B cell (primary cell): ENCODE data around the gene ZNF716. TPM values are rescaled to one million over a fixed set of nuclear protein-coding genes. Genes with fewer than 3 reads are reported as not detected.

Source experiments
- ATAC-seq: fragments of 200-7000 bp; cut with Tn5 transposase; one replicate; pipeline ENCODE4 v1.10.0; 2021; ENCODE audit warnings: low read depth, mild to moderate bottlenecking, moderate number of reproducible peaks, moderate library complexity
- CTCF ChIA-PET: fragments of 350-600 bp; sonication (Branson Sonifier 250); formaldehyde crosslinking; loops from one replicate; lab custom pipeline; 2021; ENCODE audit warnings: antibody characterized with exemption, inconsistent platforms; lab: Charles Lee
- POLR2A ChIA-PET: fragments of 350-600 bp; sonication (Branson Sonifier 250); formaldehyde crosslinking; loops from one replicate; lab custom pipeline; 2021; ENCODE audit warnings: antibody characterized with exemption; lab: Charles Lee
- DNase-seq: peaks from one replicate; pipeline ENCODE4 v3.0.0; 2013
- H2AFZ ChIP-seq: 2 replicates; pipeline ENCODE4 v1.6.1; 2012; ENCODE audit warnings: mild to moderate bottlenecking, low read depth, low read length; ENCODE audit not compliant: insufficient read depth, poor library complexity, severe bottlenecking
- H3K27ac ChIP-seq, 2 donors: 1 replicate in 1 of 2; 2 replicates in 1 of 2; pipeline ENCODE4 v1.5.1; 2012 to 2013; ENCODE audit warnings: low read length in 2 of 2, mild to moderate bottlenecking in 2 of 2, moderate library complexity in 1 of 2
- H3K27me3 ChIP-seq, 4 experiments: fragments of 200-600 bp in 1 of 4; sonication (generic) in 1 of 4; replicated peaks in 1 of 4; 1 replicate in 2 of 4; 2 replicates in 2 of 4; pipeline versions ENCODE4 v1.6.1 to v1.7.0; 2013 to 2016; ENCODE audit warnings: low read length in 3 of 4, mild to moderate bottlenecking in 2 of 4, mixed read lengths in 1 of 4, moderate library complexity in 1 of 4; ENCODE audit not compliant: insufficient read depth in 4 of 4, control insufficient read depth in 3 of 4; ENCODE audit errors: control extremely low read depth in 1 of 4
- H3K36me3 ChIP-seq, 2 experiments: replicated peaks in 1 of 2; 1 replicate in 1 of 2; 2 replicates in 1 of 2; pipeline versions ENCODE4 v1.6.1 to v1.7.1; 2013; ENCODE audit warnings: low read length in 1 of 2; ENCODE audit not compliant: insufficient read depth in 2 of 2, control insufficient read depth in 1 of 2; ENCODE audit errors: control extremely low read depth in 1 of 2, extremely low read depth in 1 of 2
- H3K4me1 ChIP-seq, 2 donors: fragments of 200-600 bp in 1 of 2; sonication (generic) in 1 of 2; 1 replicate in 1 of 2; 2 replicates in 1 of 2; pipeline versions ENCODE4 v1.5.1 to v1.6.1; 2013 to 2017; ENCODE audit warnings: low read length in 2 of 2; ENCODE audit not compliant: control insufficient read depth in 2 of 2, insufficient read depth in 2 of 2
- H3K4me2 ChIP-seq: replicated peaks from 2 replicates; pipeline ENCODE3; 2012; ENCODE audit warnings: mild to moderate bottlenecking, low read depth, low read length; ENCODE audit not compliant: poor library complexity, severe bottlenecking
- H3K4me3 ChIP-seq, 5 experiments: fragments of 200-600 bp in 1 of 5; sonication (generic) in 1 of 5; 1 replicate in 3 of 5; 2 replicates in 2 of 5; pipeline versions ENCODE4 v1.5.1 to v1.7.0; 2011 to 2016; ENCODE audit warnings: low read length in 4 of 5, mild to moderate bottlenecking in 4 of 5, low read depth in 2 of 5, control low read depth in 1 of 5, moderate library complexity in 1 of 5; ENCODE audit not compliant: insufficient read depth in 1 of 5; ENCODE audit errors: control extremely low read depth in 1 of 5, extremely low read depth in 1 of 5
- H3K79me2 ChIP-seq: fragments of 200-600 bp; sonication (generic); one replicate; pipeline ENCODE4 v1.6.0; 2016; ENCODE audit warnings: low read length; ENCODE audit not compliant: control insufficient read depth, insufficient read depth
- H3K9ac ChIP-seq: fragments of 200-600 bp; sonication (generic); 2 replicates; pipeline ENCODE4 v1.6.1; 2017; ENCODE audit warnings: mild to moderate bottlenecking, low read length, moderate library complexity
- H3K9me3 ChIP-seq, 3 donors: one replicate each; pipeline versions ENCODE4 v1.6.1 to v1.7.1; 2013; ENCODE audit warnings: low read length in 2 of 3; ENCODE audit not compliant: control insufficient read depth in 2 of 3, insufficient read depth in 1 of 3; ENCODE audit errors: control extremely low read depth in 1 of 3
- H4K20me1 ChIP-seq: 2 replicates; pipeline ENCODE4 v1.6.0; 2012; ENCODE audit warnings: mild to moderate bottlenecking, low read length; ENCODE audit not compliant: insufficient read depth, control insufficient read depth, poor library complexity, severe bottlenecking
- H3K27ac Mint-ChIP-seq: one replicate; pipeline ENCODE4 v1.8.0; 2021; ENCODE audit warnings: mixed read lengths
- H3K27me3 Mint-ChIP-seq: one replicate; pipeline ENCODE4 v1.8.0; 2021; ENCODE audit warnings: mixed read lengths
- H3K4me1 Mint-ChIP-seq: one replicate; pipeline ENCODE4 v1.8.0; 2021; ENCODE audit warnings: mixed read lengths
- H3K4me3 Mint-ChIP-seq: one replicate; pipeline ENCODE4 v1.8.0; 2021; ENCODE audit warnings: mixed read lengths
- H3K9me3 Mint-ChIP-seq: one replicate; pipeline ENCODE4 v1.8.0; 2022; ENCODE audit warnings: mixed read lengths; ENCODE audit not compliant: insufficient read depth
- EZH2 ChIP-seq: IDR thresholded peaks from 2 replicates; pipeline ENCODE4 v1.6.1; 2012; ENCODE audit warnings: borderline replicate concordance, low read depth, mild to moderate bottlenecking, moderate library complexity, low read length; ENCODE audit not compliant: insufficient read depth, poor library complexity, severe bottlenecking
- WGBS: methylation state at CpG from one replicate; pipeline ENCODE4 v1.1.5; 2013; ENCODE audit warnings: missing lambda C conversion rate; ENCODE audit not compliant: insufficient coverage; 5-methylcytosine and 5-hydroxymethylcytosine counted together
- intact Hi-C: fragments of 100-400 bp; cut with micrococcal nuclease; formaldehyde crosslinking; loops from one replicate; pipeline ENCODE4 v1.10.0; 2022
- polyA plus RNA-seq: library from polyadenylated mRNA; depleted of rRNA; stranded (reverse); fragments of >200 nt; gene quantifications from 2 replicates; pipeline ENCODE4 v1.2.3, GENCODE V29; 2012
- total RNA-seq, 2 donors: library from RNA; stranded (reverse); fragments of 120-200 nt in 1 of 2; gene quantifications; 1 replicate in 1 of 2; 2 replicates in 1 of 2; pipeline versions ENCODE4 v1.2.3 to v1.2.4, GENCODE V29; 2013 to 2022
- TF ChIP-seq, protein P1 (sequence below): fragments of 200-600 bp; IDR thresholded peaks from one replicate; pipeline ENCODE4 v1.8.0; 2022; ENCODE audit warnings: antibody characterized with exemption, mild to moderate bottlenecking

ZNF716 gene
- total and polyA plus RNA-seq, 2 donors (not counting 1 experiment from before 2014, with no cell fraction given) = not detected

DNA sequence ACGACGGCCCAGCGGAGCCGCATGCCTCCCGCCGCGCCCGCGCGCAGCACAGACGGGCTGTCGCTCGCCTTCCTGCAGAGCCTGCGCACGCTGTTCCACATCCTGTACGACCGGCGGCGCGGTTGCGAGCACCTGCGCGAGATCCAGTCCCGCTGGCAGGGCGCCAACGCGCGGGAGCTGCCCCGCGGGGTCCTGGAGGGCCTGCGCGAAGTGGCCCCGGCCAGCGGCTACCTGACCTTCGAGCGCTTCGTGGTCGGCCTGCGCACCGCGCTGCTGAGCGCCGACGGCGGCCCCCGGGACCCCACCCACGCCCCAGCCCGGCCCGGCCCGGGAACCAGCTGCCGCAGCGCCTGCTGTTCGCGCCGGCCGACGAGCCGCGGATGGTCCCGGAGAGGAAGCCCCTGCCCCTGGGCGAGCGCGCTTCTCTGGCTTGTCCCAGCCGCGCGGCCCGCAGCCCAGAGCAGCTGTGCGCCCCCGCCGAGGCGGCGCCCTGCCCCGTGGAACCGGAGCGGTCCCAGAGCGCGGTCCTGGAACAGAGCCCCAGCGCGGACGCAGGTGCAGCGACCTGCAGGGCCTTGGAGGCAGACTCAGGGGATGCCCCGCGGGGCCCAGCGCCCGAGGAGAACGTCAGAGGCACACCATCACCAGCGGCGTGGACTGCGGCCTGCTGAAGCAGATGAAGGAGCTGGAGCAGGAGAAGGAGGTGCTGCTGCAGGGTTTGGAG is 25.3 kb upstream of the ZNF716 start:
- POLR2A ChIA-PET = no interaction called here
- Histone ChIP-seq H3K27ac (no peak overlapping the region), H4K20me1 (no peaks in the 10 kb centered on the region), H2AFZ (no peak overlapping the region), H3K79me2 (no peaks in the 10 kb centered on the region), H3K27me3 (no peaks in the 10 kb centered on the region), H3K9ac (no peak overlapping the region), H3K4me1 (no peaks in the 10 kb centered on the region), H3K4me3 (no peak overlapping the region), H3K4me2 (no peak overlapping the region), H3K9me3 (peaks cover 0 to 36% (median 0%) of the 10 kb centered on the region in 3 donors), H3K36me3 (no peaks in the 10 kb centered on the region)
- H3K4me3 Mint-ChIP-seq = no peak overlapping the region
- no peaks in the 10 kb centered on the region for H3K4me1 Mint-ChIP-seq
- H3K27me3 Mint-ChIP-seq = no peaks in the 10 kb centered on the region
- no peak for DNase-seq
- intact Hi-C loops = no loop called here
- TF ChIP-seq, protein P1, sequence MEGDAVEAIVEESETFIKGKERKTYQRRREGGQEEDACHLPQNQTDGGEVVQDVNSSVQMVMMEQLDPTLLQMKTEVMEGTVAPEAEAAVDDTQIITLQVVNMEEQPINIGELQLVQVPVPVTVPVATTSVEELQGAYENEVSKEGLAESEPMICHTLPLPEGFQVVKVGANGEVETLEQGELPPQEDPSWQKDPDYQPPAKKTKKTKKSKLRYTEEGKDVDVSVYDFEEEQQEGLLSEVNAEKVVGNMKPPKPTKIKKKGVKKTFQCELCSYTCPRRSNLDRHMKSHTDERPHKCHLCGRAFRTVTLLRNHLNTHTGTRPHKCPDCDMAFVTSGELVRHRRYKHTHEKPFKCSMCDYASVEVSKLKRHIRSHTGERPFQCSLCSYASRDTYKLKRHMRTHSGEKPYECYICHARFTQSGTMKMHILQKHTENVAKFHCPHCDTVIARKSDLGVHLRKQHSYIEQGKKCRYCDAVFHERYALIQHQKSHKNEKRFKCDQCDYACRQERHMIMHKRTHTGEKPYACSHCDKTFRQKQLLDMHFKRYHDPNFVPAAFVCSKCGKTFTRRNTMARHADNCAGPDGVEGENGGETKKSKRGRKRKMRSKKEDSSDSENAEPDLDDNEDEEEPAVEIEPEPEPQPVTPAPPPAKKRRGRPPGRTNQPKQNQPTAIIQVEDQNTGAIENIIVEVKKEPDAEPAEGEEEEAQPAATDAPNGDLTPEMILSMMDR = no peak
- TF ChIP-seq EZH2 = no peak
- CTCF ChIA-PET = no interaction called here
- WGBS = 70% methylated on average over 86 of the region's 89 CpGs
- no peak for ATAC-seq
- H3K9me3 Mint-ChIP-seq = peaks cover 2% of the 10 kb centered on the region
- H3K27ac Mint-ChIP-seq = no peak overlapping the region

- no peak overlapping the region for H2AFZ ChIP-seq
- peaks cover 0 to 39% (median 0%) of the 10 kb centered on the region in 3 donors for H3K9me3 ChIP-seq
- no peak for TF ChIP-seq EZH2
- TF ChIP-seq, protein P1 = no peak
- no peak overlapping the region for H3K4me3 Mint-ChIP-seq
- no peak overlapping the region for H3K27ac ChIP-seq
- no peak overlapping the region for H3K4me2 ChIP-seq
- no peak overlapping the region for H3K27ac Mint-ChIP-seq
- H4K20me1 ChIP-seq = no peaks in the 10 kb centered on the region
- POLR2A ChIA-PET = no interaction called here
- H3K27me3 Mint-ChIP-seq = no peaks in the 10 kb centered on the region
- DNase-seq (no peak), ATAC-seq (no peak)
- peaks cover 2% of the 10 kb centered on the region for H3K9me3 Mint-ChIP-seq
- H3K4me1 ChIP-seq = no peaks in the 10 kb centered on the region
- H3K36me3 ChIP-seq = no peaks in the 10 kb centered on the region
- WGBS = 79% methylated on average over 39 of the region's 39 CpGs
- no peak overlapping the region for H3K4me3 ChIP-seq
- intact Hi-C loops = no loop called here
- H3K9ac ChIP-seq = no peak overlapping the region
- CTCF ChIA-PET = no interaction called here
- H3K4me1 Mint-ChIP-seq = no peaks in the 10 kb centered on the region
- H3K79me2 ChIP-seq = no peaks in the 10 kb centered on the region
- no peaks in the 10 kb centered on the region for H3K27me3 ChIP-seq
Observed at GRCh38 chr7:57425239-57425944, 24.6 kb upstream of the ZNF716 start.
